NT2/D1 (cell line): ENCODE data around the gene BET1L.
"Not testable (repeated sequence)": the region's sequence is repeated elsewhere in the genome, so short reads cannot be mapped to it uniquely, and the experiment has no call there.

ENCODE experiments used
- SUZ12 ChIP-seq: IDR thresholded peaks from 2 replicates; pipeline ENCODE4 v1.6.1; 2011; ENCODE audit not compliant: insufficient read length, insufficient read depth; ENCODE audit errors: extremely low read depth
- YY1 ChIP-seq: IDR thresholded peaks from 2 replicates; pipeline ENCODE4 v1.6.1; 2011; ENCODE audit not compliant: insufficient read length, insufficient read depth
- ZNF274 ChIP-seq: IDR thresholded peaks from 2 replicates; pipeline ENCODE4 v1.6.1; 2011; ENCODE audit warnings: mild to moderate bottlenecking, low read depth, low read length

DNA sequence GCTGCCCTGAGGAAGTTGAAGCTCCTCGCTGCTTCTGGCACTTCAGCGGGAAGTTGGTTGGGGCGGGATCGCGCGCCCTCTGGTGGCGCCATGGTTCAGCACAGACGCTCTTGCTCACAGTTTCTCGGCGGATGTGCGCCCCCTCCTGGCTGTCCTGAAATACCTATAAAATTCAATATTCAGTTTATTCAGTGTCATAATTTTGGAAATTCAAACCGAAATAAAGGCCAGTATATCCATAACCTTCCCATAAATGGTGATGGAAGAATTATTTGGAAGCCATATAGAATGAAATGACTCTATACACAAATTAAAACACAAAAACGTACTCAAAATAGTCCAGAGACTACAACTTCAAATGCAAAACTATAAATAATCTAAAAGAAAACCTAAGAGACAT, 27.0 kb downstream of the BET1L start:
- TF ChIP-seq ZNF274, SUZ12, YY1: not testable (repeated sequence)
